Astrocyte (in vitro differentiated cells and primary cell): ENCODE results near the gene MRGPRF.

Experiments
- CTCF ChIP-seq: IDR thresholded peaks from 2 replicates; pipeline ENCODE4 v1.5.1; 2011; ENCODE audit warnings: low read depth, mild to moderate bottlenecking, inconsistent platforms, low read length, moderate library complexity; ENCODE audit not compliant: insufficient read depth
- EZH2 ChIP-seq: IDR thresholded peaks from 2 replicates; pipeline ENCODE4 v1.6.1; 2012; ENCODE audit warnings: mild to moderate bottlenecking, low read length, inconsistent platforms; ENCODE audit not compliant: insufficient read depth

DNA sequence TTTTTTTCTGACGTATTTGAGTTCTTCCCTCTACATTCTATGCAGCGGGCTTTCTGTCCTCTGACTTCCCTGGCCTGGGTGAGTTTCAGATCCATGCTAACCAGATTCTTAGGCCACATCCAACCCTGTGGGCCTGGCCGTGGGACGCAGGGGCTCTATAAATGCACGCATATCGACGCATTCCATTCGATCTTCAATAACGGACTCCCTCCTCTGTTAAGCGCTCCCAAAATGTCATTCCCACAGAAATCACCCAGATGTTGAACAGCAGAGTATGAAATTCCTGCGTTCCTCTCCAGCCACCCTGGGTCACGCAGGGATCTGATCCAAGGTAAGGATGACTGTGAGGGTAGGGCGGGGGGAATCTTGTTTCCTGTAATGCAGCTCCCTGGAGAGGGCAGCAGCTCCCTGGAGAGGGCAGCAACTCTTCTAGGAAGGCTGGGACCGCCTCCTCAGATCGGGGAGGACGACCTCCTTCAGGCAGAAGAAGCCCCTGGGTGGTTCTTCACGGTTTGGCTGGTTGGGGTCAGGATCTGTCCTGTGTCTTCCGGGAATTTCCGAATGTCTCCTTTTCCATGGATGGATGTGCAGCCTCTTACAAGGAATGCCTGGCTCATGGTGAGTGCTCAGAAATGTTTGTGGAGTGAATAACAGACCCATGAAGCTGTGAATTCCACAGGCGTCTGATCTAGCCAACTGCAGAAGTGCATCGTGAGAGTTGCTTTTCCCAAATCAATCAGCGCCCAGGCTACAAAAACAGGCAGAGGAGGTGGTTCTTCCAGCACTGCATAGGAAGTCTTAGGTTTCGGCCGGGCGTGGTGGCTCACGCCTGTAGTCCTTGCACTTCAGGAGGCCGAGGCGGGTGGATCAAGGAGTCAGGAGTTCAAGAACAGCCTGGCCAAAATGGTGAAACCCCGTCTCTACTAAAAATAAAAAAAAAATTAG lies 44.5 kb downstream of the MRGPRF start:
- TF ChIP-seq CTCF (no peak), EZH2 (no peak)
